Measurements from ENCODE around the gene ALCAM. TPM values are rescaled to one million over a fixed set of nuclear protein-coding genes. Genes with fewer than 3 reads are reported as not detected.

Gene ALCAM
- polyA plus RNA-seq (2012; rRNA removed) = 58.3 and 87.2 TPM in 2 replicates
- 80.1 and 85.7 TPM in 2 replicates for polyA plus RNA-seq (2012; cell fraction: cytosol; rRNA removed)
- polyA plus RNA-seq (2012; cell fraction: nucleus; rRNA removed) = 46.5 and 91.5 TPM in 2 replicates

GRCh38 chr3:105366326-105367062 is at the start of gene ALCAM:
TSS of gene ALCAM (plus strand) at chr3:105366909.
- POLR2A ChIA-PET = interaction anchor here (1.0 to 1.2 kb wide), 2 partner anchors 10 to 561 kb away, joined by 3 to 4 read pairs; no protein-coding TSS in a partner anchor
- H3K4me1 ChIP-seq (ENCODE audit: control insufficient read depth in 1 of 2, insufficient read depth in 2 of 2, low read depth in 1 of 2, low read length in 1 of 2) = peaks cover 8 to 28% of the 10 kb centered on the region in 2 experiments; a peak in 2 of 4 replicates
- under 1% methylated on average over 24 of the region's 48 CpGs for WGBS (ENCODE audit: low lambda C conversion rate)
- peak; percentile 34; the same call in 1 of the 2 replicates for TF ChIP-seq TEAD4 (IDR thresholded peaks at IDR 0.05; ENCODE audit: borderline replicate concordance, insufficient read depth)
- TF ChIP-seq MXI1 (IDR thresholded peaks at IDR 0.05; ENCODE audit: low read depth, low read length) = peak; percentile 90
- TF ChIP-seq, protein P1, sequence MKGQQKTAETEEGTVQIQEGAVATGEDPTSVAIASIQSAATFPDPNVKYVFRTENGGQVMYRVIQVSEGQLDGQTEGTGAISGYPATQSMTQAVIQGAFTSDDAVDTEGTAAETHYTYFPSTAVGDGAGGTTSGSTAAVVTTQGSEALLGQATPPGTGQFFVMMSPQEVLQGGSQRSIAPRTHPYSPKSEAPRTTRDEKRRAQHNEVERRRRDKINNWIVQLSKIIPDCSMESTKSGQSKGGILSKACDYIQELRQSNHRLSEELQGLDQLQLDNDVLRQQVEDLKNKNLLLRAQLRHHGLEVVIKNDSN (IDR thresholded peaks at IDR 0.05; ENCODE audit: borderline replicate concordance, low read depth) = no peak; the same call in 1 of the 2 replicates
- peak in 1 of 2 experiments; percentile 48; a peak in 3 of 4 replicates for TF ChIP-seq EP300 (IDR thresholded peaks at IDR 0.05; ENCODE audit: borderline replicate concordance in 1 of 2, low read depth in 1 of 2, low read length in 1 of 2)
- no peak for TF ChIP-seq FOXJ3 (CRISPR knock-in tag; IDR thresholded peaks at IDR 0.05)
- peak; percentile 80 for TF ChIP-seq FOSL2 (IDR thresholded peaks at IDR 0.05; ENCODE audit: borderline replicate concordance, low read depth)
- TF ChIP-seq POLR2AphosphoS5 (IDR thresholded peaks at IDR 0.05; ENCODE audit: low read depth, low read length) = peak; percentile 58
- TF ChIP-seq FOXM1 (IDR thresholded peaks at IDR 0.05; ENCODE audit: low read depth) = peak; percentile 76
- TF ChIP-seq, protein P2, sequence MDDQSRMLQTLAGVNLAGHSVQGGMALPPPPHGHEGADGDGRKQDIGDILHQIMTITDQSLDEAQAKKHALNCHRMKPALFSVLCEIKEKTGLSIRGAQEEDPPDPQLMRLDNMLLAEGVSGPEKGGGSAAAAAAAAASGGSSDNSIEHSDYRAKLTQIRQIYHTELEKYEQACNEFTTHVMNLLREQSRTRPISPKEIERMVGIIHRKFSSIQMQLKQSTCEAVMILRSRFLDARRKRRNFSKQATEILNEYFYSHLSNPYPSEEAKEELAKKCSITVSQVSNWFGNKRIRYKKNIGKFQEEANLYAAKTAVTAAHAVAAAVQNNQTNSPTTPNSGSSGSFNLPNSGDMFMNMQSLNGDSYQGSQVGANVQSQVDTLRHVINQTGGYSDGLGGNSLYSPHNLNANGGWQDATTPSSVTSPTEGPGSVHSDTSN (IDR thresholded peaks at IDR 0.05) = peak; percentile 22
- TF ChIP-seq, protein P3, sequence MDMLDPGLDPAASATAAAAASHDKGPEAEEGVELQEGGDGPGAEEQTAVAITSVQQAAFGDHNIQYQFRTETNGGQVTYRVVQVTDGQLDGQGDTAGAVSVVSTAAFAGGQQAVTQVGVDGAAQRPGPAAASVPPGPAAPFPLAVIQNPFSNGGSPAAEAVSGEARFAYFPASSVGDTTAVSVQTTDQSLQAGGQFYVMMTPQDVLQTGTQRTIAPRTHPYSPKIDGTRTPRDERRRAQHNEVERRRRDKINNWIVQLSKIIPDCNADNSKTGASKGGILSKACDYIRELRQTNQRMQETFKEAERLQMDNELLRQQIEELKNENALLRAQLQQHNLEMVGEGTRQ (IDR thresholded peaks at IDR 0.05; ENCODE audit: borderline replicate concordance, low read depth, low read length) = no peak
- TF ChIP-seq JUND (IDR thresholded peaks at IDR 0.05) = peak; percentile 81
- no peak for TF ChIP-seq NRF1 (IDR thresholded peaks at IDR 0.05; ENCODE audit: low read depth, low read length)
- TF ChIP-seq RCOR1 (IDR thresholded peaks at IDR 0.05; ENCODE audit: low read length) = peak; percentile 57; the same call in 1 of the 2 replicates
- no peak for TF ChIP-seq MEF2A (IDR thresholded peaks at IDR 0.05; ENCODE audit: borderline replicate concordance, low read depth)
- TF ChIP-seq ZBTB33 (IDR thresholded peaks at IDR 0.05; ENCODE audit: borderline replicate concordance, low read depth) = peak; percentile 38; the same call in 1 of the 2 replicates
- TF ChIP-seq GABPA (IDR thresholded peaks at IDR 0.05; ENCODE audit: low read depth) = no peak
- peak; percentile 91 for TF ChIP-seq SMC3 (IDR thresholded peaks at IDR 0.05; ENCODE audit: low read depth, low read length)
- TF ChIP-seq, protein P4, sequence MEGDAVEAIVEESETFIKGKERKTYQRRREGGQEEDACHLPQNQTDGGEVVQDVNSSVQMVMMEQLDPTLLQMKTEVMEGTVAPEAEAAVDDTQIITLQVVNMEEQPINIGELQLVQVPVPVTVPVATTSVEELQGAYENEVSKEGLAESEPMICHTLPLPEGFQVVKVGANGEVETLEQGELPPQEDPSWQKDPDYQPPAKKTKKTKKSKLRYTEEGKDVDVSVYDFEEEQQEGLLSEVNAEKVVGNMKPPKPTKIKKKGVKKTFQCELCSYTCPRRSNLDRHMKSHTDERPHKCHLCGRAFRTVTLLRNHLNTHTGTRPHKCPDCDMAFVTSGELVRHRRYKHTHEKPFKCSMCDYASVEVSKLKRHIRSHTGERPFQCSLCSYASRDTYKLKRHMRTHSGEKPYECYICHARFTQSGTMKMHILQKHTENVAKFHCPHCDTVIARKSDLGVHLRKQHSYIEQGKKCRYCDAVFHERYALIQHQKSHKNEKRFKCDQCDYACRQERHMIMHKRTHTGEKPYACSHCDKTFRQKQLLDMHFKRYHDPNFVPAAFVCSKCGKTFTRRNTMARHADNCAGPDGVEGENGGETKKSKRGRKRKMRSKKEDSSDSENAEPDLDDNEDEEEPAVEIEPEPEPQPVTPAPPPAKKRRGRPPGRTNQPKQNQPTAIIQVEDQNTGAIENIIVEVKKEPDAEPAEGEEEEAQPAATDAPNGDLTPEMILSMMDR (IDR thresholded peaks at IDR 0.05) = peak; percentile 73
- TF ChIP-seq EZH2phosphoT487 (IDR thresholded peaks at IDR 0.05; ENCODE audit: borderline replicate concordance, low read depth) = no peak
- TF ChIP-seq YY1 (IDR thresholded peaks at IDR 0.05; ENCODE audit: low read depth) = peak; percentile 32; the same call in 1 of the 2 replicates
- peak; percentile 4; the same call in 1 of the 2 replicates for TF ChIP-seq TCF12 (IDR thresholded peaks at IDR 0.05)
- TF ChIP-seq CHD2 (IDR thresholded peaks at IDR 0.05; ENCODE audit: low read length, partially characterized antibody) = peak; percentile 52
- TF ChIP-seq RFX5 (IDR thresholded peaks at IDR 0.05; ENCODE audit: low read length) = peak; percentile 59; the same call in 1 of the 2 replicates
- peak; percentile 97 for TF ChIP-seq MAX (IDR thresholded peaks at IDR 0.05; ENCODE audit: low read depth)
- peak; percentile 85 for TF ChIP-seq TAF1 (IDR thresholded peaks at IDR 0.05; ENCODE audit: borderline replicate concordance, low read depth, low read length)

More at GRCh38 chr3:105366326-105367062, at the start of gene ALCAM:
- no peaks in the 10 kb centered on the region for H3K36me3 ChIP-seq (replicated peaks in 1 of 2; ENCODE audit: control insufficient read depth in 1 of 2, insufficient read depth in 2 of 2, low read length in 1 of 2)
- H2AFZ ChIP-seq (ENCODE audit: low read depth) = peak within 1 kb of the TSS; percentile 75
- peak; percentile 89 for DNase-seq
- peaks cover 46% of the 10 kb centered on the region for H3F3A ChIP-seq (replicated peaks; ENCODE audit: insufficient read depth)
- H3K4me3 ChIP-seq (ENCODE audit: low read depth in 2 of 2, low read length in 1 of 2) = peak within 1 kb of the TSS; percentile 94 to 99
- peak within 1 kb of the TSS; percentile 87 for H3K4me2 ChIP-seq
- H3K79me2 ChIP-seq (ENCODE audit: insufficient read depth) = peaks cover 48% of the 10 kb centered on the region
- H3K27me3 ChIP-seq (ENCODE audit: insufficient read depth) = no peaks in the 10 kb centered on the region
- no peaks in the 10 kb centered on the region for H3K9me2 ChIP-seq
- H4K20me1 ChIP-seq (ENCODE audit: insufficient read depth) = 0 out of 2 replicates have a peak, but pooled peaks cover under 1% of the 10 kb centered on the region
- peak within 1 kb of the TSS; percentile 97 to 98 for H3K27ac ChIP-seq (ENCODE audit: low read depth in 2 of 2, low read length in 1 of 2)
- H3K9me3 ChIP-seq = no peaks in the 10 kb centered on the region
- CTCF ChIA-PET = interaction anchor here (0.5 to 8.2 kb wide), 21 partner anchors 10 to 1514 kb away, joined by 3 to 63 read pairs (median 4); no protein-coding TSS in a partner anchor
- H3K9ac ChIP-seq = peak within 1 kb of the TSS; percentile 94

All from SK-N-SH (cell line).